Psoas muscle (tissue), 8 donors: ENCODE results near the gene ATAD3B. TPM values are rescaled to one million over a fixed set of nuclear protein-coding genes. Genes with fewer than 3 reads are reported as not detected.

ENCODE experiments used
- ATAC-seq, 4 donors: fragments of 200-7000 bp; cut with Tn5 transposase; one replicate each; pipeline ENCODE4 v1.9.1; 2020; ENCODE audit warnings: moderate library complexity in 3 of 4, mild to moderate bottlenecking in 2 of 4
- DNase-seq, 2 donors: peaks; one replicate each; pipeline ENCODE4 v3.0.0-alpha.2; 2020
- H3K27ac ChIP-seq: fragments of 200-600 bp; one replicate; pipeline ENCODE4 v1.8.0; 2022
- H3K27me3 ChIP-seq, 3 donors: fragments of 200-600 bp in 1 of 3; one replicate each; pipeline versions ENCODE4 v1.6.1 to v1.8.0; 2013 to 2022; ENCODE audit warnings: low read length in 2 of 3, mild to moderate bottlenecking in 2 of 3, moderate library complexity in 1 of 3; ENCODE audit not compliant: insufficient read depth in 3 of 3
- H3K36me3 ChIP-seq, 2 donors: fragments of 200-600 bp in 1 of 2; one replicate each; pipeline versions ENCODE4 v1.6.1 to v1.8.0; 2013 to 2022; ENCODE audit warnings: low read depth in 1 of 2, mild to moderate bottlenecking in 1 of 2, moderate library complexity in 1 of 2; ENCODE audit not compliant: insufficient read depth in 1 of 2
- H3K4me1 ChIP-seq: fragments of 200-600 bp; one replicate; pipeline ENCODE4 v1.8.0; 2022
- H3K4me3 ChIP-seq: fragments of 200-600 bp; one replicate; pipeline ENCODE4 v1.8.0; 2022; ENCODE audit warnings: mild to moderate bottlenecking
- H3K9me3 ChIP-seq: fragments of 200-600 bp; one replicate; pipeline ENCODE4 v1.8.0; 2022
- CTCF ChIP-seq: fragments of 200-600 bp; IDR thresholded peaks from one replicate; pipeline ENCODE4 v1.8.0; 2022; ENCODE audit warnings: antibody characterized with exemption
- WGBS, 3 donors: extraction: QIAGEN DNeasy Blood & Tissue Kit; methylation state at CpG; one replicate each; pipeline versions ENCODE4 v1.1.6 to v1.1.7; 2013; 5-methylcytosine and 5-hydroxymethylcytosine counted together
- intact Hi-C, 2 donors: fragments of 100-400 bp; cut with DNase I; formaldehyde crosslinking; loops; one replicate each; pipeline versions ENCODE4 v1.11.0 to v1.14.2; 2022
- polyA plus RNA-seq, 3 donors: library from polyadenylated mRNA; stranded (reverse); fragments of 200-250 nt; gene quantifications; one replicate each; pipeline ENCODE4 v1.2.3, GENCODE V29; 2013
- total RNA-seq, 4 donors: library from RNA; stranded (reverse); fragmentation: NEBNext Ultra II Directional in 2 of 4; extraction: Animal tissue kit (Norgen Biotek cat#: 25700) in 2 of 4; gene quantifications; one replicate each; pipeline versions ENCODE4 v1.2.1 to v1.2.4, GENCODE V29; 2021 to 2023
- donor health status: healthy with polysubstance abuse.
- donor health status: DM: no; HTN: no; CAD: no; lungs with moderate emphysema.
- donor health status: Bipolar disorder and iron deficiency.
- donor health status: healthy.
- donor health status: DM: yes; HTN: yes; CAD: no.
- donor health status: DM: no; HTN: no; CAD: no.
- donor health status: DM: no; HTN: no; CAD: no.
- donor health status: DM: yes; HTN: yes; CAD: no.

ATAD3B gene
- total and polyA plus RNA-seq, 7 donors = 4.6 to 19.4 (median 9.8) TPM

DNA sequence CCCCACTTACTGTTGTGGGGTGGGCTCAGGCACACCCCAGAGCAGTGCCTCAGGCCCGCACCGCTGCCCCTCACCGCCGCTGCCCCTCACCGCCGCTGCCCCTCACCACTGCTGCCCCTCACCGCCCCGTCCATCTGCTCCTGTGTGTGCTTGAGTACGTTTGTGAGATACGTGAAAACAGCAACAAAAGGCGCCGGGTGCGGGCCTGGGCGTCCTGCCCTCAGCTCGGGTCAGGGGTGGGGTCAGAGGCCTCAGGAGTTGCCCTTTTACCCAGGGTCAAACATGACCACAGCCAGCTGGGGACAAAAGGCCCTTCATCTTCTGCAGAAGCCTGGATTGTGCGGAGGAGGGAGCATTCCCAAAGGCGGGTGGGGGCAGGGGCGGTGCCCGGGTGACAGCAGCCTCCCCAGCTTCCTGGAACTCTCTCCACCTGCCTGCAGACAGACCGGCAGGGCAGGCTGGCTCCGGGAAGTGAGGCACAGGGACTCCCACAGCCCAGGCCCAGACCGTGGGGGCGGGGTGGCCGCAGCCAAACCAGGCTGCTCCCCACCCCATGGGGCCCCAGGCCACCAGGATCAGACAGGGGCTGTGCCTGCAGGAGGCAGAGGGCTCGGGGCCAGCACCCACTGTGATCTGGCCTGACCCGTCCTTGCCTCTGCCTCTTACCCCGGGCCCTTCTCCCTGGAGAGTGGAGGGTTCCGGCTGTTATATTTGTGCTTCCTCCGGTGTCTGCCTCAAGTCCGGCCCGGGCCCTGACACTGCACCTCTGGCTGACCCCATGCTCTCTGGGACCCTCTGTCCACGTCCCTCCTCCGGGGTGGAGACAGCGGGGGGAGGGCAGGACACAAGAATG, 38.4 kb upstream of the ATAD3B start:
- no peak for TF ChIP-seq CTCF
- Histone ChIP-seq H3K4me1 (peaks cover 25% of the 10 kb centered on the region), H3K36me3 (no peaks in the 10 kb centered on the region), H3K9me3 (no peaks in the 10 kb centered on the region), H3K4me3 (peak overlapping the region; percentile 38), H3K27me3 (peaks cover 0 to 13% (median 0%) of the 10 kb centered on the region in 3 donors), H3K27ac (peak overlapping the region; percentile 75)
- DNase-seq (peak; percentile 50 to 76), ATAC-seq (peak; percentile 8 to 29 (median 18))
- 50 to 66% (median 50%) methylated on average over 31 to 34 of the region's 34 CpGs for WGBS, 3 donors
- intact Hi-C loops = no loop called here

DNA sequence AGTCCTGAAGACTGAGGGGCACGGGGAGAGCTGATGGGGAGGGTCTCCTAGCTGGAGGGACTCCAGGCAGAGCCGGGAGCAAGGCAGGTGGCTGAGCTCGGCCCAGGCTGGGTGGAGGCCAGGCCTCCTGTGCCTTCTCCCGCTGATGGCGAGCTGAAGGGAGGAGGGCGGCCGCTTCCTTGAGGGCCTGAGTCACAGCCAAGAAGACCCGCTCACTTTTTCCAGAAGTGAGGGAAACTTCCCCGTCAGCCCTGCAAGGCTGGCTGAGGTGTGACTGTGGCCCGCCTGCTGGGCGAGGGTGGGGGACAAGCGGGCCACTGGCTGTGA, 37.8 kb upstream of the ATAD3B start:
- Histone ChIP-seq H3K27ac (peak overlapping the region; percentile 75), H3K36me3 (no peaks in the 10 kb centered on the region), H3K27me3 (peaks cover 0 to 8% (median 0%) of the 10 kb centered on the region in 3 donors), H3K9me3 (no peaks in the 10 kb centered on the region), H3K4me1 (peaks cover 25% of the 10 kb centered on the region), H3K4me3 (peak overlapping the region; percentile 38)
- WGBS, 3 donors = 35 to 56% (median 46%) methylated on average over 10 to 12 of the region's 12 CpGs
- DNase-seq (no peak), ATAC-seq (no peak)
- TF ChIP-seq CTCF = no peak
- intact Hi-C loops = no loop called here

- Histone ChIP-seq H3K4me1 (peaks cover 23% of the 10 kb centered on the region), H3K36me3 (no peaks in the 10 kb centered on the region), H3K4me3 (peak overlapping the region; percentile 65), H3K27me3 (peaks cover 0 to 8% (median 0%) of the 10 kb centered on the region in 3 donors), H3K9me3 (no peaks in the 10 kb centered on the region), H3K27ac (peak overlapping the region; percentile 75)
- DNase-seq (peak in 1 of 2 donors; percentile 75), ATAC-seq (peak in 1 of 4 donors; percentile 6)
- intact Hi-C loops = no loop called here
- WGBS, 3 donors = 26 to 45% (median 44%) methylated on average over 20 to 32 of the region's 32 CpGs
- TF ChIP-seq CTCF = no peak
These were observed 37.3 kb upstream of the ATAD3B start for GRCh38 chr1:1434131-1434823.

- DNase-seq = no peak
- peak overlapping the region; percentile 65 for H3K4me3 ChIP-seq
- 54 to 79% (median 70%) methylated on average over 4 of the region's 4 CpGs for WGBS, 3 donors
- H3K9me3 ChIP-seq = no peaks in the 10 kb centered on the region
- peak overlapping the region; percentile 75 for H3K27ac ChIP-seq
- no peak for TF ChIP-seq CTCF
- intact Hi-C loops = no loop called here
- H3K4me1 ChIP-seq = peaks cover 18% of the 10 kb centered on the region
- H3K27me3 ChIP-seq = peaks cover 0 to 8% (median 0%) of the 10 kb centered on the region in 3 donors
- no peaks in the 10 kb centered on the region for H3K36me3 ChIP-seq
- no peak for ATAC-seq
These were observed 36.8 kb upstream of the ATAD3B start for GRCh38 chr1:1434824-1435105.
